ENCODE measurements around the gene FANK1.

- TF ChIP-seq POLR2A (IDR thresholded peaks at IDR 0.05) (no peak), CTCF (IDR thresholded peaks at IDR 0.05 in 4 of 5, conservative IDR thresholded peaks at IDR 0.05 in 1 of 5) (no peak)
Observed at GRCh38 chr10:126036515-126036914, 140.2 kb downstream of the FANK1 start.
